Fibroblast of upper back skin (primary cell): ENCODE measurements around the gene FLII.
"Not testable (repeated sequence)": the region's sequence is repeated elsewhere in the genome, so short reads cannot be mapped to it uniquely, and the experiment has no call there.

Experiments used
- DNase-seq: peaks from one replicate; pipeline ENCODE4 v3.0.0-alpha.2; 2013

The FLII gene

DNA sequence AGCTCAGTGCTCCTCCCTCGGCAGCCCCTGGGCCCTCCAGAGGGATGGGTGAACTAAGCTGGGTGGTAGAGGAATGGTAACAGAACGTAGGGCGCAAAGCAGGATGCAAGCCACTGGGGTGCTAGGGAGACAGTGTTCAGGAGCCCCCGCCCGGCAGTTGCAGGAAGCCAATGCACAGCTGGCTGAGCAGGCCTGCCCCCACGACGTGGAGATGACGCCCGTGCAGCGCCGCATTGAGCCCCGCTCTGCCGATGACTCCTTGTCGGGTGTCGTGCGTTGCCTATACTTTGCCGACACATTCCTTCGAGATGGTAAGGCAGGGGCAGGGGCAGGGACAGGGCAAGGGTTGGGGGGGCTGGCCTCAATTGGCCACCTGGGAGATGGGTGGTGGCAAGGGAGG is 20.2 kb downstream of the FLII start:
- DNase-seq, result no peak

DNA sequence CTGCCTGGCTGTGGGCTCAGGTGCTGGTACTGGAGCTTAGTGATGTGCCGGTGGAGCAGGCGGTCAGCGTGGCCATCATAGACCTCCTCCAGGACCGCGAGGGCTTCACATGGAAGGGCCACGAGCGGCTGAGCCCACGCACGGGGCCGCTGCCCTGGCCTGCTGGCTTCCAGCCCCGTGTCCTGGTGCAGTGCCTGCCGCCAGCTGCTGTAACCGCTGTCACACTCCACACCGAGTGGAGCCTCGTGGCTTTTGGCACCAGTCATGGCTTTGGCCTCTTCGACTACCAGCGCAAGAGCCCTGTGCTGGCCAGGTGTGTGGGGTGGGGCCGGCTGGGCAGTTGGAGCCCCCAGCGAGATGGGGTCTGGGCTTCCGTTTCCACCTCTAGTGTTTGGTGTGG is 21.1 kb downstream of the FLII start:
- no peak for DNase-seq

DNA sequence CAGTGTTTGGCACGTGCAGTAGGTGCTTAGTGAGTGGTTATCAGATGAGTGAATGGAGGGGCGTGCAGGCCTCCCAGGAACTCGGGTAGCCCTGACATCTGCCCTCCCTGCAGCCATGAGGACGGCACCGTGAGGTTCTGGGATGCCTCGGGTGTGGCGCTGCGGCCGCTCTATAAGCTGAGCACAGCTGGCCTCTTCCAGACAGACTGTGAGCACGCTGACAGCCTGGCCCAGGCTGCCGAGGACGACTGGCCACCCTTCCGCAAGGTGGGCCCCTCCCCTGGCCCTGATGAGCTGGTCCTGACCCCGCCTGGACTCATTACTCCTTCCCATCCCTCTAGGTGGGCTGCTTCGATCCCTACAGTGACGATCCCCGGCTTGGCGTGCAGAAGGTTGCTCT is 22.0 kb downstream of the FLII start:
- DNase-seq, result no peak

DNA sequence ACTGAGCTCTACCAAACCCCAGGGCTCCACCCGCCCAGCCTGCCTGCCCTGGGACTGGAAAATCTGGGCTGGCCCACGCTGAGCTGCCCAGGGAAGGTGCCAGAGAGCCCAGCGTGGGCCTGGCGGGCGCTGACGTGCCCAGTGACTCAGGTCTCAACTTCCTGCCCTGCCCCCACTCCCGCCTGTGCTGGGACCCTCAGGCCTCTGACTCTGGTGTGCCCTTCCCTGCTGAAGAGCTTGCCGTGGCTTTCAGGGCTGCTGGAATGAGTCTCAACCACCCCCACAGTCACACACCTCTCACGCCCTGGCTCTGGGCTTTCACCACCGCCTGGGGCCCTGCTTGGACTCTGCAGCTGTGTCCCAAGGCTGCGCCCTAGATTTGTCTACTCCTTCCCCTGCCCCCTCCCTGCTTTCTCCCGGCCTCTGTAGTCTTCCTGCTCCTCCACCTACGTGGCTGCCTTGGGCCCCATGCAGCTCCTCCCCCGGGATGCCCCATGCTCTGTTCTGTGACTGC is 22.7 kb downstream of the FLII start:
- no peak for DNase-seq

DNA sequence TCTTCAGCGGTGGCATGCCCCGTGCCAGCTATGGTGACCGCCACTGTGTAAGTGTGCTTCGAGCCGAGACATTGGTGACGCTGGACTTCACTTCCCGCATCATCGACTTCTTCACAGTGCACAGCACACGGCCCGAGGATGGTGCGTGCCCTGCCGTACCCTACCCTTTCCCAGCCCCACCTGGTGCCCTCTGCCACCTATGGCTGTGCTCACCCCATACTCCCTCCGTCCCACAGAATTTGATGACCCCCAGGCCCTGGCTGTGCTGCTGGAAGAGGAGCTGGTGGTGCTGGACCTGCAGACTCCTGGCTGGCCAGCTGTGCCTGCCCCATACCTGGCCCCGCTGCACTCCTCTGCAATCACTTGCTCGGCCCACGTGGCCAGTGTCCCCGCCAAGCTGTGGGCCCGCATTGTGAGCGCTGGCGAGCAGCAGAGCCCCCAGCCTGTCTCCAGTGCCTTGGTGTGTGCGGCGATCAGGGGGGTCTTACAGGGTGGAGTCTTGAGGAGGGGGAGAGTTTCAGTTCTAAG is 23.6 kb downstream of the FLII start:
- no peak for DNase-seq

DNA sequence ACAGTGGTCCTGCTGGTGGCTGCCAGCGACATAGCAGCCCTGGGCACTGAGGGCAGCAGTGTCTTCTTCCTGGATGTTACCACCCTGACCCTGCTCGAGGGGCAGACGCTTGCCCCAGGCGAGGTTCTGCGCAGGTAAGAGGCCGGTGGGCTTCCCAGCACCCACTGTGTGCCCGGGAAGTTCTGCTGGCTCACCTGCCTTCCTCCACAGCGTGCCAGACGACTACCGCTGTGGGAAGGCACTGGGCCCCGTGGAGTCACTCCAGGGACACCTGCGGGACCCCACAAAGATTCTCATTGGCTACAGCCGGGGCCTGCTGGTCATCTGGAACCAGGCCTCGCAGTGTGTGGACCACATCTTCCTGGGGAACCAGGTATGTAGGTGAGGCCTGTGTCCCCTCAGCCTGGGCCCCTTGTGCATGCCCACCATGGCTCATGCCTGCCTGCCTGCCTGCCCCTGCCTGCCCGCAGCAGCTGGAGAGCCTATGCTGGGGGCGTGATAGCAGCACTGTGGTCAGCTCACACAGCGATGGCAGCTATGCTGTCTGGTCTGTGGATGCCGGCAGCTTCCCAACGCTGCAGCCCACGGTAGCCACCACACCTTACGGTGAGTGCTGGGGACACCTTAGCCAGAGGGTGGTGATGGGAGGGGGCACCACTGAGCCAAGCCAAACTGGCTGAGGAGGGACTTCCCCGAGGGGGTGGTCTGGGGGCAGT is 24.6 kb downstream of the FLII start:
- DNase-seq, result no peak

DNA sequence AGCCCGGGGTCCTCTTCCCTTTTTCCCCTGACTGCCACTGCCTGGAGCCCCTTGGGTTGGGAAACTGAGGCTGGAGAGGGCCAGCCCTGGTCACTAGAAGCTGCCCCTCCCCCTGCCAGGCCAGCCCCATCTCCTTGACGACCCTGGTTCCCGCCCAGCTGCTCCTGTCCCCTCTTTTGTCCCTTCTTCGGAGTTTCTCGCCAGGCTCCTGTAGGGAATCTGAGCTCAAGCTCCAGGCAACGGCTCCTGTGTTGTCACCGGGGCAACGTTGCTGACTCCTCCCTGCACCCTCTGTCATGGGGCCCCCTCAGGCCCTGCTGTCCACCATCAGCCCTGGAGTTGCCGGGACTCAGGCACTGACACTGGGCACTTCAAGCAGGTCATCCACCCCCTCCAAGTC is 27.4 kb downstream of the FLII start:
- no peak for DNase-seq

DNA sequence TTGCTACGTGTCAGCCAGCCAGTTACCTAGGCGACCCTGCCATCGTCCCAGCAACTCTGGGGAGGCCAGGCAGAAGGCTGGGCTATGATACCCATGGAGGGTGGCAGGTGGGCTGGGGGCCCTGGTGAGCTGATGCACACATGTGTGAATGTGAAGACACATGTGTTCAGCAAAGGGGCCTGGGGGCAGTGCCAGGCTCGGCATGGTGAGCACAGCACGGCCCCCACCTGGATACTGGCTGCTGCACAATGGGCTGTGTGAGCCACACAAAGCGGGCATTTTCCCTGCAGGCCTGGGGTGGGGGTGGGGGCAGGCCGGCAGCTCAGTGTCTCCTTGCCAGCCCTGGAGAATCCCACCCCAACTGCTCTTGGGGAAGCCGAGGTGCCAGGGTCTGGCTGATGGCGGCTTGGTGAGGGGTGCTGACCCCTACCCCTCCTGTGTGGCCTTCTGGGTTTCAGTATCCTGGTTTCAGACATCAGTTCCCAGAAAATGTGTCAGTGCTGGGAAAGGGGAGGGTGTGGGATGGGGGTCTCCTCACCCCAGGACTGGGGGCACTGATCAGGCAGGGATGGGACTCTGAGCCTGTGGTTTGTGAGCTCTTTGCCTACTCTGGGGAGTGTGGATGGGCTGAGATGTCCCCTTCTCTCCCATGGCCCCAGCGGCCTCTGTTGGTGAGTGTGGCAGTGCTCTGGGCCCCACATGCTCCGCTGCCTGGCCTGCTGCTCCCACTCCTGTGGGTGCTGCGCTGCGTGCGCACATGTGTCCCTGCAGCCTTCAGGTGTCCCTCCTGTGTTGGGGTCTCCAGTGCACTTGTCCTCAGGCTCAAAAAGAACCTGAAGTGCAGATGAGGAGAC is 28.0 kb downstream of the FLII start:
- no peak for DNase-seq

DNA sequence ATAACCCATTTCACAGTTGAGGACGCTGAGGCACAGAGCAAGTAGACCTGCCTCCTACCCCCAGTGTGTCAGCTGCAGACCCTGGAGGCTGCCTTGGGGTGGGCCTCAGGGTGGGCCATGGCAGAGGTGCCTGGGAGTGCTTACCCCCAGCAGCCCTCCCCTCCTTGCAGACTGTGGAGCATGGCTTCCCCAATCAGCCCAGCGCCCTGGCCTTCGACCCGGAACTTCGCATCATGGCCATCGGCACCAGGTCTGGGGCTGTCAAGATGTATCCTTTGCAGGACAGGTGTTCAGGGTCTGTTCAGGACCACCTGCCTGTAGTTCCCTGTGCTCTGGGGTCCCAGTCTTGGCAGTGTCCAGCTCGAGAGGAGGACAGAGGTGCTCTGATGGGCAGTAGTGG is 28.8 kb downstream of the FLII start:
- no peak for DNase-seq

DNA sequence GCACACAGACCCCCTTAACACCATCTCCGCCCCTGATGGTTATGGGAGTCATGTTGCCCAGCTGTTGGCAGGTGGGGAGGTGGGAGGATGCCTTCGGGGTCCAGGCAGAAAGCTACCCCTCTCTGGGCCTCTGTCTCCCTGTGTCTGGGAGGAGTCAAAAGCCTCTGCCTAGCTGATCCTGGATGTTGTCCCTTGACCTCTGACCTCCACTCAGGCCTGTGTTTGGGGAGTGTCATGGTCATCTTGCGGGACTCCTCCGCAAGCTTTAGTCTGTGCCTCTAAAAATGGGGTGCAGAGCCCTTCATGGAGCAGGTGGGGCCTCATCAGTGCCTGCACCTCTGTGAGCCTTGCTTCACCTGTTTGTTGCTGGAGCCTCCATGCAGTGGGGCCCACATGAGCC is 29.3 kb downstream of the FLII start:
- no peak for DNase-seq

DNA sequence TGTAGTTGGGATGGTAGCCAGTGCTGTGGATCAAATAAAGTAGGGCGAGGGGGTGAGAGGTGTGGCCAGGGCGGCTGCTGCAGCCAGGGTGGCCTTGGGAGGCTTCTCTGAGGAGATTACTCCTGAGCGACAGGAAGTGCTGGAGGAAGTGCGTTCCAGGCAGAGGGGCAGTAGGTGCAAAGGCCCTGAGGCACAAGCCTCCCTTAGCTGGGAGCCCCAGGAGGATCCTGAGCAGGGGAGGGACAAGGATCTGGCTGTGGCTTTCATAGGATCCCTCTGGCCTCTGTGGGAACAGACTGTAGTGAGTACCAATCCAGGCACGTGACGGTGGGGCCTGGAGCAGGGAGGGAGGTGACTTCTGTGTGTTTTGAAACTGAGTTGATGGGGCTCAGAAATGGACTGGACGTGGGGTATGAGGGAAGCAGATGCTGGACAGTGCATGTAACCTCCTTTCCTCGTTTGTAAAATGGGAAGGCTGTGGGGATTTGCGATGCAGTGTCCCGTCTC is 30.3 kb downstream of the FLII start:
- no peak for DNase-seq

DNA sequence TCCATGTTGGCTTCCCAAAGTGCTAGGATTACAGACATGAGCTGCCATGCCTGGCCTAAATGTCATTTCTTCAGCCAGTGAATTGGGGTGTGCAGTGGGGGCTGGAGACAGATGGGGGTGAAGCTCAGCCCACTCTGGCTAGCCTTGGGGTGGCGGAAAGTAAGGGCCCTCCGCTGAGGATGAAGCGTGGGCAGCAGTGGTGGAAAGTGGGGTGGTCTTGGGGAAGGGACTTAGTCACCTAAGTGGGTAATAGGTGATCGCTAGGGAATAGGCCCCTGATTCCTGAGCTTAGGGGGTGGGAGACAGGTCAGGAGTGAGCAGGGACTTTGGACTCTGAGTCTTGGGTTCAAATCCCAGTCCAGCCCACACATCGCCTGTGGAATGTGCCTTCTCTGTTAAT is 30.9 kb downstream of the FLII start:
- DNase-seq, result no peak

DNA sequence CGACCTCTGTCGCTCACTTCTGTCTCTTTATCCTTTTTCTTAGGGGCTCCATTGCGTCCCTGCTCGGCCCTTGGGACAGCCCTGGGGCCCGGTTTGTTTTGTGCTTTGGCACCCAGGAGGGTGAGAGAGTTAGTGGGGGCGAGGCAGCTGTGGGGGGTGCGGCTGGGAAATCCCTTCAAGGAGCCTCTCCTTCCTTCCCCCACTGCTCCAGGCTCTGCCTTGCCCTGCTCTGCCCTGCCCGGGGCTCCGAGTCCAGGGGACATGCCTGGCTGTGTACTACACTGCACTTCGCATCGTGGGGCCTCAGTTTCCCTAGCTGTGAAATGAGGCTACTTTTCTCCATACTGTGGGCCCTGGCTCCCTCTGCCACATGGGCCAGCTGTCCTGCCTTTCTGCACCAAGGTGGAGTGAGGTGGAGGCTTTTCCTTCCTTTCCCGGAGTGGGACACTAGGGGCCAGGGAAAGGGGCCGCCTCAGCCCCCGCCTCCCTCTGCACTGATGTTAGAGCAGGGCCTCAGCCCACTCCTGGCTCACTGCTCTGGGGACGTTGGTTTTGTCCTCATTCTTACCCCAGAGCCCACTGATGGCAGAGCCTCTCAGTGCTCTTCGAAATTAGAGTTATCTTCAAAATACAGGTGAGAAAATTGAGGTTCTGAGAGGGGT is 32.1 kb downstream of the FLII start:
- DNase-seq, result no peak

DNA sequence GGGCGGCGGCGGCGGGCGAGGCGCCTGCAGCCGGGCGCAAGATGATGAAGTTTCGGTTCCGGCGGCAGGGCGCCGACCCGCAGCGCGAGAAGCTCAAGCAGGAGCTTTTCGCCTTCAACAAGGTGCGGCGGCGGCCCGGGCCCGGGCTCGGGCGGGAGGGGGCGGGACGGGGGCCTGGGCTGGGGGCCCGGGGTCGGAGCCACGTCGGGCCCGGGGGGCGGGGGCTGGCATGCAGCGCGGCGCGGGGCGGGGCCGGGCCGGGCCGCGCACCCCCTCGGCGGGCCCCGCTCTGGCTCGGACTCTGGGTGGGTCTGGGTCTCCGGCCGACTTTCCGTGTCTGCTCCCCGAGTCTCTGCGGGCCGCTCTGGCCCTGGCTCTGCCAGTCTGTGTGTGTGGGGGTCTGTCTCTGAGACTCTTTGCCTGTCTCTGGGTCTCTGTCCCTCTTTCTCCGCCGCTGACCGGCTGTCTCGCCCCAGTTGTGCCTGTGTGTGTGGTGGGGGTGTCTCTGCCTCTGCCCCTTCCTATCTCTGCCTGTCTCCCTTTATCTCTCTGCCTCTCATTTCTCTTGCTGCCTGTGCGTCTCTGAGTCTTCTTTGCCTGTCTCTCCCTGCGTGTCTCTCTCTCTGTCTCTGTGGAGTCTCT is 32.8 kb downstream of the FLII start:
- no peak for DNase-seq

DNA sequence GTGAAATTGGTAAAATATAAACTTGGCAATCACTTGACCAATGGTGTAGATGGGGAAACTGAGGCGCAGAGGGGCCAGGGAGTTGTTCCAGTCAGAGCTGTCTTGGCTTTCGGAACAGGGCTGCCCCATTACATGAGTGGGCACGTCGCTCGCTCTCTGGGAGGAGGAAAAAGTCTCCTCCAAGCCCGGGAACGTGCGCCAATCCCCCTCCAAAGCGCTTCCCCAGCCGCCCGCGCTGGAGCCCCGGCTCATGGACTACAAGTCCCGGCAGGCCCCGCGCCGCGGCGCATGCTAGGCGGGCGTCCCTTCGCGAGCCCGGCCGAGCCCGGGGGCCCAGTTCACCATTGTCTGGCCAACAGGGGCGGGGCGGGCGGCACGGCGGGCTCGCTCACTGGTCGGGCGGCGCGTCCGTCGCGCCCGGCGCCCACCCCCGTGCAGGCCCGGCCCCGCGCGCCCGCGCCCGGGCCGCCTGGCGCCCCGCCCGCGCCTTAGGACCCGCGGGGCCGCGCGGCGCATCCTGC is 33.4 kb downstream of the FLII start, which contains the start of gene LLGL1:
Gene LLGL1 (plus strand): TSS at position 515 of the 521 bp plus-strand sequence. CDS start 48 bp downstream, outside the sequence.
- DNase-seq, result peak; percentile 96

DNA sequence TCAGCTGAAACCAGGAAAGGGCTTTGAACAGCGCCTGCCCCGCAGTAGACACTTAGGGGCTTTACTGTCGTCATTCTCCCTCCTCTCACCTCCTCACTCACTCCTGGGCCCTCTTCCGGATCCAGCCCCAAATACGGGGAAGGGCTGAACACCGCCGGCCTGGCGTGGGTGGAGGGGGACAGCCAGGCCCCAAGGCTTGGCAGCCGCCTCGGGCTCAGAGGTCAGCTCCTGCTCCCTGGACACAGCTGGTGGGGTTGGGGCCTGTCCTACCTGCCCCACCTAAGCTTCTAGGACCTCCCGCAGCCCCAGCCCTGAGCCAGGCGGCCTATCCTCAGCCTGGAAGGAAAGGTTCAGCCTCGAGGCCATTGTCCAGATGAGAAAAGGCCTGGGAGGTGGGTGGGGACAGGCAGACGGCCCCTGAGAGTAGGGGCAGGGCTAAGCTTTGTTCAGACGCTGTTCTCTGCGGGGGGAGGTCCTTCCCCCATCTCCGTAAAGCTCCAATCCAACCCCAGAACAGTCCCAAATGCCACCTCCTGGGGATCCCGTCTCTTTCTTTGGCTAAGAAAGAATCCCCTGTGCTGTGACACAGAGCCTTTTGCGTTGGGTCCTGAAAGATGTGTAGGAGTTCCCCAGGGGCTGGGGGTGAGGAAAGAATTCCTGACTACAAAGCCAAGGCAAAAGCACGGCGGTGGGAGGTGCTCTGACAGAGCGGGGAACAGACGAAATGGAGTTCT is 34.0 kb downstream of the FLII start:
- peak; percentile 51 for DNase-seq

DNA sequence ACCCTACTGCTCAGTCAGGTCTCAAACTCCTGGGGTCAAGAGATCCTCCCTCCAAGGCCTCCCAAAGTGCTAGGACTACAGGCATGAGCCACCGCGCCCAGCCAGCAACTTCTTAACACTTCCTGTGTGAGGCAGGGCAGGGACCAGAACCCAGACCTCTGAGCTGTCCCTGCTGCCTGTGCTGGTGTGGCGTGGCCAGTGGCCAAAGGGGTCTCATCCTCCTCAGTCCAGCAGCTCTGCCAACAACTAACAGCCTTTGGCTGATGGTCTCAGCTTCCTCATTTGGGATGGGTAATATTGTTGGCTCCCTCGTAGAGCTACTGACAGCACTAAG is 34.5 kb downstream of the FLII start:
- no peak for DNase-seq

DNA sequence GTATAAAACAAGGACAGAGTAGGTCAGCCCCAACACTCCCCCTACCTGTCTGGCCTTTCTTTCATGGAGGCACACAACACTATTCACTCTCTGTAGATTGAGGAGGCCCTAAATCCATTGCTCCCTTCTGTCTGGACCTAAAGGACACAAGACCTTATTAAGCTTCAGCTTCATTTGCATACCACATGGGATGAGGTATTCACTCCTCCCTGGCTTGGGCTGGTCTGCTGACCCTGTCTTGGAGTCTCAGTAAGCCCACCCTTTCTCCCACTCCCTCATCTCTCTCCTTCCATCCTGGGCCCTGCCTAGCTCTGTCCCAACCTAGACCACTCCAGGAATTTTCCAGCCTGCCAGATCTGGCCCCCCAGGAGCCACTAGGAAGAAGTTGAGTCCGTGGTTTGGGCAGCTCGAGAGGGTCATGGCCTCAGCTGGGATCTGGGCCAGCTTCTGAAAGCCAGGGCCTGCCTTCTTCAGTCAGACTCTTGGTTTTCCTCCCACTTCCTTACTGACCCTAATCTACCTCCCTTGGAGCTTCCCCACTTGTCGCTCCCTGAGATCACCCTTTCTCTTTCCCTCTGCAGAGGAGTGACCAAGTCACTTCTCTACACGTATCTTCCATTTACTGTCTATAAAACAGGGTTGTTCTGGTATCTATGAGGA is 39.7 kb downstream of the FLII start:
- DNase-seq, result peak; percentile 34

DNA sequence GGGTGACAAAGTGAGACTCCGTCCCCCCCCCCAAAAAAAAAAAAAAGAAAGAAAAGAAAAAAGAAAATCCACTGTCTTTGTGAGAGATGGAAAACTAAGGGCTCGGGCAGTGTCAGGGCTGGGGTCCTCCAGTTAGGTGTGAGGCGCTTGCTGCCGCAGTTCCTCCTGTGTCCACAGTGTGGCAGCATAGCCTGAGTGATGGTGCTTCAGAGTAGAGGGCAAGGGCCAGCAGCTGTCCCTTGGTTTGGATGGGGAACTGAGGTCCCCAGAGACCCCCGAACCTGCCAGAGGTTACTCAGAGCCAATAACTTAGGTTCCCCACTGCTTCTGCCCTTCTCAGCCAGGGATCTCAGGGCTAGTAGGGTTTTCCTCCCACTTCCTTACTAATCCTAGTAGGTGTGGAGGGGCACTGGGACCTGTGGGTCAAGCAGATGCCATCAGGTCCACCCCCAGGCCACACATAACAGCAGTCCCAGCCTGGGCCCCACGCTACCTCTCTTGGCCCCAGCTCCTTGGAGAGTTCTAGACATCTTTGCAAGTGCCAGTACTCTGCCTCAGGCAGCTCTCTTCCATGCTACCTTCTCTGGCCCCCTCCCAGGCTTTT is 41.0 kb downstream of the FLII start:
- DNase-seq, result peak; percentile 51

DNA sequence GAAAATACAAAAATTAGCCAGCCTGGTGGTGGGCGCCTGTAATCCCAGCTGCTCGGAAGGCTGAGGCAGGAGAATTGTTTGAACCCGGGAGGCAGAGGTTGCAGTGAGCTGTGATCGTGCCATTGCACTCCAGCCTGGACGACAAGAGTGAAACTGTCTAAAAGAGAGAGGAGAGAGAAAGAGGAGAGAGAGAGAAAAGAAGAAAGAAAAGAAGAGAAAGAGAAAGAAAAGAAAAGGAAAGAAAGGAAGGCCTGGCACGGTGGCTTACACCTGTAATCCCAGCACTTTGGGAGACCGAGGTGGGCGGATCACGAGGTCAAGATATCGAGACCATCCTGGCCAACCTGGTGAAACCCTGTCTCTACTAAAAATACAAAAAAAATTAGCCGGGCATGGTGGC is 41.6 kb downstream of the FLII start:
- DNase-seq, result not testable (repeated sequence)
